GM18951 (cell line): ENCODE data around the gene UBE2G2.

Source experiments
- POLR2A ChIP-seq: IDR thresholded peaks from 4 replicates; pipeline ENCODE4 v1.6.1; 2011; ENCODE audit warnings: mild to moderate bottlenecking; ENCODE audit not compliant: insufficient read length, insufficient read depth; ENCODE audit errors: extremely low read depth
- in situ Hi-C: fragments of 300-500 bp; cut with MboI; formaldehyde crosslinking; loops from one replicate; pipeline ENCODE4 v1.12.0; 2022; ENCODE audit warnings: low sequenced_read_pairs, mixed read lengths, inconsistent platforms; ENCODE audit not compliant: unreplicated experiment

Gene UBE2G2

DNA sequence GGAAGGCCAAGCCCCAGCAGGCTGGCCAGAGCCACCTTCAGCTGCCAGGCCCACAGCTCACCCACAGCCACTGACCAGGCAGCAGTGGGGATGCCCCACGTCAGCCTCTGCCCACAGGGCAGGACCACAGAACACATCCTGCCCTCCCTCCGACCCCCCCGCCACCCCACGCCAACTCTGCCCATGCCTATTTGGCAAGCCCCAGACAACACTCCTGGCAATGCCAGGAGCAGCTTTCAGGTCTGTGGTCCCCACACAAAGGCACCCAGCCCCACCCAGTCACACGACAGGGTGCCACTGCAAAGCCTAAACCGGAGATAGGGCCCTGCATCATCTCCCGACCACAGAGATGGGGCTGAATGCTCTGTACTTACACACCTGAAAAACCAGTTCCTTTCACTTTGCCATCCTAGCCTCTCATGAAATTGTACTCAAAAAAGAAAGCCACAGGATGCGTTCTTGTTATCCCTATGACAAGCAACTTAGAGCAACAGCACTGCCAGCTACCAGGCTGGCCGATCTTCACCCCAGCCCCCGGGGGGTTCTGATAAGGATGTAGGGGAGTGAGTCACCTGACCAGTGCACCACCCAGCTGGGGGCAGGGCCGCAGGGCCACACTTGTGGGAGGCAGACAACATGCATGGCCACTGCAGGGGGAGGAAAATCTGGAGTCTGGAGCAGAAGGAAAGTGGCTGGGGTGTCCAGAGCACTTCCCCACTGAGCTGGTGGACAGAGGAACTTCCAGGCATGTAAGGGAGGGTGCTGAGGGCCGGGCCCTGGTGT lies 36.2 kb downstream of the UBE2G2 start:
- TF ChIP-seq POLR2A: no peak
- in situ Hi-C loops: no loop called here

DNA sequence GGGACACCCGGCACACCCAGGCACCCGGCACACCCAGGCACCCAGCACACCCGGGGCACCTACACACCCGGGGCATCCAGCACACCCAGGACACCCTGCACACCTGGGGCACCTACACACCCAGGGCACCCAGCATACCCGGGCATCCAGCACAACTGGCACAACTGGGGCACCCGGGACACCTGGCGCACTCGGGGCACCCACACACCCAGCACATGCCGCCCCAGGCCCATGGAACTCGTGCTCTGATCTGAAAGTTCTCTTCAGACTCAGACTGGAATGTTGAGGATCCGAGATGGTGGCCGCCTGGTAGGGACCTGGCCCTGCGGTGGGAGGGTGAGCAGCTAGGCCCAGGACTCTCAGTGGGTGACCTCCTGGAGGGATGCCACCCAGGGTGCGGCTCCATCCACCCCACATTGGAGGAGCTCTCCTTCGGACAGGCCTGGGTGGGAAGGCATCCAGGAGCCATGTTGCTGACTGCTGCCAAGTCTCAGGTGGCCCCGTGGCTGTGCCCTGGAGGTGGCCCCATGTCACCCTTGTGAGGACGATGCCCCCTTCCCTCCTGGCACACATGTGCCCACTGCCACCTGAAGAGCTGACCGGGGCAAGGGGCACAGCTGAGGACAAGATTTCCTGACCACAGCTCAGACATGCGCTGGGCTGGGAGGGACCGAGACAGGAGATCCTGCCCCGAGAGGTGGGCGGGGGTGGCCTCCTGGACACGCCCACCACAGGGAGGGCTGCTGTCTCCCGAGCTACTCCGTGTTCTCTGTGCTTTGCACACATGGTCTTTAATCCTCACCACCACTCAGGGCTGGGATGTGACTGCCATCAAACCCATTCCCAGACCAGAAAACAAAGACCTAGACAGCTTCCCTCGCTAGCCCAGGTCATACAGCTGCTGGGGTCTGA lies 37.0 kb downstream of the UBE2G2 start:
- in situ Hi-C loops: no loop called here
- no peak for TF ChIP-seq POLR2A

DNA sequence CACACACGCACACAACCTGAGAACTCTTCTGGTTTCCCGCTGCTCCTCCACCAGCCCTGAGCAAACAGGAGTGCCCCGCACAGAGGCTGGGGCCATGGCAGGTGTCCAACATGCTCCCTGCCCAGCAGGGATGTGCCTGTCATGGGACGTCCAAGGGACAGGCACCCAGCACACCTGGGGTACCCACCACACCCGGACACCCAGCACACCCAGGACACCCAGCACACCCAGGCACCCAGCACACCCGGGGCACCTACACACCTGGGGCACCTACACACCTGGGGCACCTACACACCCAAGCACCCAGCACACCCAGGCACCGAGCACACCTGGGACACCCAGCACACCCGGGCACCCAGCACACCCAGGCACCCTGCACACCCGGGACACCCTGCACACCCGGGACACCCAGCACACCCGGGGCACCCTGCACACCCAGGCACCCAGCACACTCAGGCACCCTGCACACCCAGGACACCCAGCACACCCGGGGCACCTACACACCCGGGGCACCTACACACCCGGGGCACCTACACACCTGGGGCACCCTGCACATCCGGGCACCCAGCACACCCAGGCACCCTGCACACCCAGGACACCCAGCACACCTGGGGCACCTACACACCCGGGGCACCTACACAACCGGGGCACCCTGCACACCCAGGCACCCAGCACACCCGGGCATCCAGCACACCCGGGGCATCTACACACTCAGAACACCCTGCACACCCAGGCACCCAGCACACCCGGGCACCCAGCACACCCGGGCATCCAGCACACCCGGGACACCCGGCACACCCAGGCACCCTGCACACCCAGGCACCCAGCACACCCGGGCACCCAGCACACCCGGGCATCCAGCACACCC lies 37.9 kb downstream of the UBE2G2 start:
- in situ Hi-C loops: no loop called here

DNA sequence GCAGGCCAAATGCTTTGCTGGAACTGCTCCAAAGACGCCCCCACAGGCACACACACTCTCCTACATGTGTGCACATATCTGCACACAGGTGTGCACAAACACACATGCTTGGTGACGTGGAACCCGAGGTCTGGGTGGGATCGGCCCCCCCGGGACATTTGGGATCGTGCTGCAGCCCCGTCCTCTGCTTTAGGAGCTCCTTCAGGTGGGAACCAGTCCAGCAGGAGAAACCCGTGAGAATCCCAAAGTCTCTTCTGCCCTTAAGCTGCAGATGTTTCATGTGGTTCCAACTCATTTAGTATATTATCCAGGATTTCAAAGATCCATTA lies 38.6 kb downstream of the UBE2G2 start:
- in situ Hi-C loops: no loop called here
- TF ChIP-seq POLR2A: no peak

More for the DNA sequence above, 37.9 kb downstream of the UBE2G2 start:
- no peak for TF ChIP-seq POLR2A

DNA sequence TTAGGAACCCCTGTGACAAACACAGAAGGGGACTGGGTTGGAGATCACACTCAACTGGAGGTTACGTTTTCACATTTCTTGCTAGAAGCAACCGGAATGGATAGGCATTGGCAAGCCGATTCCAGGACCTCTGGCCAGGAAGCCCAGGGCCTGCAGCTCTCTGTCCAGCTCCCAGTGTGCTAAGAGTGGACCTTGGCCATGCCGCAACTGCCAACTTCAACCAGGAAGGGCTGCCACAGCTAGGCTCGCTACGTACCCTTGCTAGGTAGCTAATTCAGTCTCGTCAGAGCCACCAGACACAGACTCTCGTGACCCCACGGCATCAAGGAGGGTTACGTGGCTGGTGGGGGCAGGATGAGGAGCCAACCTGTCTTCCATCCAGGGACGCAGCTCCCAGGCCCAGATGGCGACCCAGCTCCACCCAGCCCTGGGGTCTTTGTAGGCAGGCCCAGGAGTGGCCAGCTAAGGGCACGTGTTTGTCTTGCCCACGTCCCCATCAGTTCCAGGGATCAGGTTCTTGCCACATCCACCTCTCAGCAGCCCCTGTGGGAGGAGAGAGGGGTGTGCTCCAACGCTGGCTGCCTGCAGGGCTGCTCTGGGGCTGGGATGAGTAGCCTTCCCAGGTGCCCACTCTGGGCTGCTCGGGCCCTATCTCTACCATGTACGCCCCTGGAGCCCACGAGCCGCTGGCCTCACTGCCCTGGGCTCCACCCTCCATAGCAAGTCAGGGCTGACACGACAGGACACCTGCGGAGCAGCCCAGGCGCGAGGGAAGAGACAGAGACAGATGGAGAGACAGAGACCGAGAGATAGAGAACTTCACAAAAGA lies 39.2 kb downstream of the UBE2G2 start:
- TF ChIP-seq POLR2A: no peak
- in situ Hi-C loops: no loop called here

DNA sequence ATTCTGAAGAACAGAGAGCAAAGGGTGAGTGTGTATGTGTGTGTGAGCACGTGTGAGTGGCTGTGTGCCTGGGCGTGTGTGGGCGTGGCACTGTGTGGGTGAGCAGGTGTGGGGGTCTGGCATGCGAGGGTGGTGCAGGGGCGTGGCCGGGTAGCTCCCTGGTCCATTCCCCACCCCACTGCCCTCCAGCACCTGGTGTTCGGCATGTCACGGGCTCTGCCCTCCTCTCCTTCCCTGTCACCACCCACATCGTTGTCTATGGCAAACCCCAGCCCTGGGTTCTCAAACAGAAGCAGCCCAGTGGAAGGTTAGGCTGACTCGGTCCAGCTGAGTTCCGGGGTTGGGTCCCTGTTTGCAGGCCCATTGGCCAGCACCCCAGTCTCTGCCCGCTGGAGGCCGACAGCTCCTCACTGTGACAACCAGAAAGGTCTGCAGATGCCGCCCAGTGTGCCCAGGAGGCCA lies 39.8 kb downstream of the UBE2G2 start:
- in situ Hi-C loops: no loop called here
- no peak for TF ChIP-seq POLR2A

DNA sequence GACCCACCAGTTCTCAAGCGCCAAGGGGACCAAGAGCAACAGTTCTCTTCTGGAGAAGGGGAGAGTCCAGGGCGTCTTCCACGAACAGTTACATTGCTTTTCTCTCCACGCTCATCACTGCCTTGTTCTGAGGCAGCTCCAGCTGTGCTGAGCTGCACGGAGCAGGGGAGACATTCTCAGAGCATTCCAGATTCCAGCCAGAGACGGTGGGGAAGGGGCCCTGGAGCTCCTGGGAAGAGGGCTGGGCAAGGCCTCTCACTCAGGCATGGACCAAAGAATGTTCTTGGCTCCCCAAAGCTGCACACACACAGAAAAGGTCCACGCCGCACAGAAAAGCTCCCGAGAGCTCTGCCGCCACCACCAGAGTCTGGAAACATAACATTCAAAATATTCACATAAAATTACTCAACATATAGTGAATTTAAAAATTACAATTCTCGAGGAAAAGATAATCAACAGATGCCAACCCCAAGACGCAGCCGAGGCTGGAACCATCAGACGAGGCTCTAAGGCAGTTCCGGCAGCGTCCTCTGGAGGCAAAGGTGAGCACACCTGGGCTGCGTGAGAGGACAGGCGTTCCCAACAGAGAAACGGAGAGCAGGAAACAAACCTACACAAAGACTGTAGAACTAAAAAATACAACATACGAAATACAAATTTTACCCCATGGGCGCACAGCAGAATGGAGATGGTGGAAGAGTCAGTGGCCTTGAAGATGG lies 40.5 kb downstream of the UBE2G2 start:
- in situ Hi-C loops: no loop called here

DNA sequence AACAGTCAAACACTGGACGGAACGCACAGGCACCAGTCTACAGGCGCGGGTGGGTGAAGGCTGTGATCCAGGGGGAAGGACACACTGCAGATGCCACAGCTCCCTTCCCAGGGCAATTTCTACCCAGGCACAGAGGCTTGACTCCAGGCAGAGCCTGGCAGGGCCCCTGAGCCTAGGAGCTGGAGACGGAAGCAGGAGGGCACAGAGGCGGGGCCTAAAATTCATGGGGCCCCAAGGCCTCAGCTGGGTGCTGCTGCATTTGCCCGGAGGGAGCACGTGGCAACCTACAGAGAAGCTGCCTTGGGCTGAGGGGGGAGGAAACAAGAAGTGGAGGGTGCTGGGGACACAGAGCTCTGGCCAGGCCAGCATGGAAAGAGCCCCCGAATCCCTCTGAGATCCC lies 41.2 kb downstream of the UBE2G2 start:
- in situ Hi-C loops: no loop called here
- TF ChIP-seq POLR2A: no peak

More for the DNA sequence above, 40.5 kb downstream of the UBE2G2 start:
- no peak for TF ChIP-seq POLR2A

DNA sequence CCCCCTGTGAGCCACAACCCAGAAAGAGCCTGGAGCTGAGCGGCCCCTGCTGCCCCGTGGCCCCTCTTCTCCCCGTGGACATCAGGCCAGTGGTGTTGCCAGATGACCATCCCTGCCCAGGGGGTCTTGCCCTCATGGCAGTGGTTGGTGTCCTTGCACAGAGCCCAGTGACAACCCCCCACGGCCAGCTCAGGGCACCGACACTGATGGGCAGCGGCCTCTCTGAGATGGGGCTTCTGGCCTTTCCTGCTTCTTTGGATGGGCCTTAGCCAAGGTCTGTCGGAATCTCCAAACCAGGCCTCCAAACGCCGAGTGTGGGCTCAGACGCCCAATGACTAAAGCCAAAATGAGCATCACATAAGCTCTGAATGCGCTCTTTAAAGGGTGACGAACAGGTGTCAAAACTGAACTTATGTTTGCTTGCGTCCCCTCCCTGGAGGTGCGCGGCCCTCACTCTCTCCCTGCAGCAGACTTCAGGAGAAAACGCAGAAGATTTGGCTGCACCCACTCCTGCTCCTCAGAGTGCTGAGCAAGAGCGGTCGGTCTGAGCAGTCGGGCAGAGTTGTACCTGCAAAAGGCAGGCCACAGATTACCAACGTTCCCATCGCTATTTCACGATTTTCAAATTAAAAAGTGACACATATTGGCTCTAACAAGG lies 41.9 kb downstream of the UBE2G2 start:
- TF ChIP-seq POLR2A: no peak
- in situ Hi-C loops: no loop called here

DNA sequence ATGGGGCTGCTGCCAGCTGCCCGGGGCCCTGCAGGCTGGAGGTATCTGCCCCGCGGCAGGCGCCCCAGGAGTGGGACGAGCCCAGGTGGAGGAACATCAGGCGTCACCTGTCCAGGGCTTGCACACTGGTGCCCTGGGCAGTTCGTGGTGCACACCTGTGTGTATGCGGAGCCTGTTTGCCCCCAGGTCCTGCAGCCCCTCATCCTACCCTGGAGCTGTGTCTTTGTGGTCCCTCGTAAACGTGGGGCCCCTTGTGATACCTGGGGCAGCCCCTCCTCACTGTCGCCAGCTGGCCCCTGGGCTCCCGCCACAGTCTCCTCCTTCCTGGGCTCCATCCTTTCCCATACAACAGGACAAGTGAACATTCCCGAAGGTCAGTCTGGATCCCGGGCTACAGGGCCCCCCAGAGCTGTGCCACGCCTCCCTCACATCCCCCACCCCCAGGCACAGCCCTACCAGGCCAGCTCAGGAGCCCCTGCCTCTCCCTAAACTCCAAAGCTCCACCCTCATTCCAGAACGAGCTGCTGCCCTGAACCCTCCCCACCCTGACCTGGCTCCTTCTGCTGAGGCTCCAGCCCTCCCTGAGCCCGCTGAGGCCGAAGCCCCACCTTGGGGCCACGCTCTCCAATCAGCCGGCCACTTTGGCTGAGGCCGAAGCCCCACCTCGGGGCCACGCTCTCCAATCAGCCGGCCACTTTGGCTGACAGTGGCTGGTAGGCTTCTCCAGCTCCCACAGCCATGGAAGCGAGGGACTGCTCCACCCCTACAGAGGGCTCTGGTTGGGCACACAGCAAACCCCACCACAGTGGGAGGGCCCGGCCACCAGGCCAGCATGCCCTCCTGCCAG lies 42.6 kb downstream of the UBE2G2 start:
- in situ Hi-C loops: no loop called here
- no peak for TF ChIP-seq POLR2A
